ENCODE results near the gene PROM2.

DNA sequence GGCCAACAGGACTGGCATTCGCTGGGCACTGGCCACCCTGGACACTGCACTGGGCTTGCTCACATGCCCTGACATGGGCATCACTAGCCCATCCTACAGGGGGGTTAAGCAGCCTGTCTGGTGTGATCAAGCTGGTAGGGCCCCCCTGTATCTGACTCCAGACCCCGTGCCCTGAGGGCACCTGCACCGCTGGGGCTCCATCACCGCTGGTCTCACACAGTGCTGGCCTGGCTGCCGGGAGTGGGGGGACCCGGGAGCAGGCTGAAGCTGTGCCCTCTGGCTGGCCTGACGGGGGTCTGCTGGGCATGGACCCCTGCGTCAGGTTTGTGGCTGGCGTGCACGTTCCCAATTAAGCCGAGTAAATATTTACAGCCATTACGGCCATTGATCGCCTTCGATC, 55.2 kb downstream of the PROM2 start:
- TF ChIP-seq, protein P1, sequence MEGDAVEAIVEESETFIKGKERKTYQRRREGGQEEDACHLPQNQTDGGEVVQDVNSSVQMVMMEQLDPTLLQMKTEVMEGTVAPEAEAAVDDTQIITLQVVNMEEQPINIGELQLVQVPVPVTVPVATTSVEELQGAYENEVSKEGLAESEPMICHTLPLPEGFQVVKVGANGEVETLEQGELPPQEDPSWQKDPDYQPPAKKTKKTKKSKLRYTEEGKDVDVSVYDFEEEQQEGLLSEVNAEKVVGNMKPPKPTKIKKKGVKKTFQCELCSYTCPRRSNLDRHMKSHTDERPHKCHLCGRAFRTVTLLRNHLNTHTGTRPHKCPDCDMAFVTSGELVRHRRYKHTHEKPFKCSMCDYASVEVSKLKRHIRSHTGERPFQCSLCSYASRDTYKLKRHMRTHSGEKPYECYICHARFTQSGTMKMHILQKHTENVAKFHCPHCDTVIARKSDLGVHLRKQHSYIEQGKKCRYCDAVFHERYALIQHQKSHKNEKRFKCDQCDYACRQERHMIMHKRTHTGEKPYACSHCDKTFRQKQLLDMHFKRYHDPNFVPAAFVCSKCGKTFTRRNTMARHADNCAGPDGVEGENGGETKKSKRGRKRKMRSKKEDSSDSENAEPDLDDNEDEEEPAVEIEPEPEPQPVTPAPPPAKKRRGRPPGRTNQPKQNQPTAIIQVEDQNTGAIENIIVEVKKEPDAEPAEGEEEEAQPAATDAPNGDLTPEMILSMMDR (IDR thresholded peaks at IDR 0.05), result no peak
- TF ChIP-seq POLR2A (IDR thresholded peaks at IDR 0.05), result no peak
